Measurements from ENCODE around the gene CBY2.
"Not testable (repeated sequence)": the region's sequence is repeated elsewhere in the genome, so short reads cannot be mapped to it uniquely, and the experiment has no call there.

The CBY2 gene

GRCh38 chr13:45744979-45745378 is 42.9 kb downstream of the CBY2 start:
- DNase-seq (ENCODE audit: low spot score) = no peak

GRCh38 chr13:45747071-45747470 is 45.0 kb downstream of the CBY2 start:
- DNase-seq (ENCODE audit: low spot score) = no peak

- DNase-seq (ENCODE audit: low spot score) = no peak
Observed at GRCh38 chr13:45748941-45749759, 47.0 kb downstream of the CBY2 start.

- no peak for DNase-seq (ENCODE audit: low spot score)
Observed at GRCh38 chr13:45750566-45750965, 48.4 kb downstream of the CBY2 start.

- no peak for DNase-seq (ENCODE audit: low spot score)
Observed at GRCh38 chr13:45751885-45752284, 49.8 kb downstream of the CBY2 start.

- DNase-seq (ENCODE audit: low spot score) = no peak
Observed at GRCh38 chr13:45752510-45752909, 50.4 kb downstream of the CBY2 start.

- not testable (repeated sequence) for DNase-seq (ENCODE audit: low spot score)
Observed at GRCh38 chr13:45756498-45756897, 54.4 kb downstream of the CBY2 start.

GRCh38 chr13:45757589-45757988 is 55.5 kb downstream of the CBY2 start:
- not testable (repeated sequence) for DNase-seq (ENCODE audit: low spot score)

- DNase-seq (ENCODE audit: low spot score) = no peak
Observed at GRCh38 chr13:45763419-45763818, 61.3 kb downstream of the CBY2 start.

Data from left forelimb (tissue), 1 donor.